CD14-positive monocyte (primary cell): Measurements from ENCODE around the gene RNF34. TPM values are rescaled to one million over a fixed set of nuclear protein-coding genes. Genes with fewer than 3 reads are reported as not detected.

Experiments used
- DNase-seq, 3 donors: peaks; one replicate each; pipeline ENCODE4 v3.0.0-alpha.2; 2011 to 2022
- H2AFZ ChIP-seq: 2 replicates; pipeline ENCODE4 v1.6.0; 2012; ENCODE audit warnings: mild to moderate bottlenecking, low read depth, low read length, inconsistent platforms; ENCODE audit not compliant: insufficient read depth, poor library complexity, severe bottlenecking
- H3K27ac ChIP-seq, 2 donors: 1 replicate in 1 of 2; 2 replicates in 1 of 2; pipeline ENCODE4 v1.5.1; 2012 to 2013; ENCODE audit warnings: low read length in 2 of 2, control low read depth in 1 of 2, inconsistent platforms in 1 of 2, low read depth in 1 of 2, mild to moderate bottlenecking in 1 of 2
- H3K27me3 ChIP-seq, 2 donors: one replicate each; pipeline versions ENCODE4 v1.6.0 to v1.6.1; 2011 to 2013; ENCODE audit warnings: low read length in 2 of 2; ENCODE audit not compliant: control insufficient read depth in 2 of 2, insufficient read depth in 2 of 2
- H3K36me3 ChIP-seq, 2 donors: replicated peaks in 1 of 2; 1 replicate in 1 of 2; 2 replicates in 1 of 2; pipeline versions ENCODE4 v1.5.1 to v1.6.1; 2012 to 2013; ENCODE audit warnings: low read length in 2 of 2, control low read depth in 1 of 2, inconsistent platforms in 1 of 2, mild to moderate bottlenecking in 1 of 2; ENCODE audit not compliant: insufficient read depth in 2 of 2, control insufficient read depth in 1 of 2
- H3K4me1 ChIP-seq, 2 donors: 1 replicate in 1 of 2; 2 replicates in 1 of 2; pipeline versions ENCODE4 v1.5.1 to v1.6.1; 2012 to 2013; ENCODE audit warnings: low read length in 2 of 2, control low read depth in 1 of 2, inconsistent platforms in 1 of 2, mild to moderate bottlenecking in 1 of 2, moderate library complexity in 1 of 2; ENCODE audit not compliant: insufficient read depth in 2 of 2, control insufficient read depth in 1 of 2
- H3K4me2 ChIP-seq: replicated peaks from 2 replicates; pipeline ENCODE3; 2012; ENCODE audit warnings: low read length, moderate library complexity, mild to moderate bottlenecking; ENCODE audit not compliant: poor library complexity, severe bottlenecking; ENCODE audit errors: extremely low read depth
- H3K4me3 ChIP-seq, 3 experiments: fragments of 200-600 bp in 1 of 3; sonication (generic) in 1 of 3; replicated peaks in 1 of 3; 1 replicate in 2 of 3; 2 replicates in 1 of 3; pipeline ENCODE4 v1.5.1; 2011 to 2013; ENCODE audit warnings: low read length in 3 of 3, mild to moderate bottlenecking in 3 of 3, control low read depth in 2 of 3, low read depth in 2 of 3, inconsistent platforms in 1 of 3, moderate library complexity in 1 of 3
- H3K79me2 ChIP-seq: 2 replicates; pipeline ENCODE4 v1.6.0; 2012; ENCODE audit warnings: mild to moderate bottlenecking, control low read depth, inconsistent platforms, low read length, moderate library complexity; ENCODE audit not compliant: insufficient read depth
- H3K9ac ChIP-seq: 2 replicates; pipeline ENCODE4 v1.6.0; 2017; ENCODE audit warnings: low read length, mild to moderate bottlenecking; ENCODE audit not compliant: insufficient read depth, poor library complexity, severe bottlenecking
- H3K9me3 ChIP-seq, 2 donors: replicated peaks in 1 of 2; 1 replicate in 1 of 2; 2 replicates in 1 of 2; pipeline versions ENCODE4 v1.5.1 to v1.6.1; 2012 to 2013; ENCODE audit warnings: low read length in 2 of 2, control low read depth in 1 of 2; ENCODE audit not compliant: control insufficient read depth in 1 of 2, insufficient read depth in 1 of 2
- H4K20me1 ChIP-seq: 2 replicates; pipeline ENCODE4 v1.6.0; 2012; ENCODE audit warnings: mild to moderate bottlenecking, low read length, control low read depth, moderate library complexity; ENCODE audit not compliant: insufficient read depth
- H3K27ac Mint-ChIP-seq, 7 donors: one replicate each; pipeline ENCODE4 v1.8.0; 2020; ENCODE audit warnings: mild to moderate bottlenecking in 7 of 7, mixed read lengths in 7 of 7, moderate library complexity in 6 of 7, inconsistent platforms in 2 of 7
- H3K27me3 Mint-ChIP-seq, 3 donors: one replicate each; pipeline ENCODE4 v1.8.0; 2021 to 2022; ENCODE audit warnings: low read depth in 3 of 3, mild to moderate bottlenecking in 3 of 3, mixed read lengths in 3 of 3, moderate library complexity in 3 of 3, inconsistent platforms in 1 of 3
- H3K36me3 Mint-ChIP-seq, 2 donors: one replicate each; pipeline ENCODE4 v1.8.0; 2020; ENCODE audit warnings: mixed read lengths in 2 of 2, inconsistent platforms in 1 of 2, mild to moderate bottlenecking in 1 of 2
- H3K4me1 Mint-ChIP-seq: one replicate; pipeline ENCODE4 v1.8.0; 2020; ENCODE audit warnings: mild to moderate bottlenecking, mixed read lengths
- H3K4me3 Mint-ChIP-seq, 2 donors: one replicate each; pipeline ENCODE4 v1.8.0; 2020; ENCODE audit warnings: mild to moderate bottlenecking in 2 of 2, mixed read lengths in 2 of 2, moderate library complexity in 1 of 2
- H3K9me3 Mint-ChIP-seq, 7 donors: one replicate each; pipeline ENCODE4 v1.8.0; 2020 to 2022; ENCODE audit warnings: mixed read lengths in 7 of 7, mild to moderate bottlenecking in 6 of 7, moderate library complexity in 6 of 7, inconsistent platforms in 2 of 7
- CTCF ChIP-seq: fragments of 200-600 bp; IDR thresholded peaks from one replicate; pipeline ENCODE4 v1.8.0; 2022; ENCODE audit warnings: antibody characterized with exemption, mild to moderate bottlenecking
- WGBS: methylation state at CpG from one replicate; pipeline ENCODE4 v1.1.5; 2013; ENCODE audit warnings: missing lambda C conversion rate; ENCODE audit not compliant: insufficient coverage; 5-methylcytosine and 5-hydroxymethylcytosine counted together
- intact Hi-C, 2 donors: fragments of 100-400 bp; cut with micrococcal nuclease; formaldehyde crosslinking; loops; one replicate each; pipeline versions ENCODE4 v1.15.0 to v1.15.1; 2023
- polyA plus RNA-seq, 3 donors: library from polyadenylated mRNA; depleted of rRNA in 1 of 3; unstranded in 2 of 3; stranded (reverse) in 1 of 3; fragments of 300-500 nt in 2 of 3; fragments of >200 nt in 1 of 3; fragmentation: Illumina TruSeq in 2 of 3; gene quantifications; 1 replicate in 2 of 3; 2 replicates in 1 of 3; pipeline ENCODE4 v1.2.3, GENCODE V29; 2012 to 2021

RNF34 gene
- polyA plus RNA-seq, 3 donors: 15.5 to 23.8 (median 19.2) TPM

GRCh38 chr12:121443193-121443870 is 43.4 kb downstream of the RNF34 start:
- no peak overlapping the region for H3K9ac ChIP-seq
- intact Hi-C loops: loop anchor here (5.0 kb wide), 1 partner anchor 111 kb away; no protein-coding TSS in a partner anchor
- H3K36me3 ChIP-seq: peaks cover 62 to 83% of the 10 kb centered on the region in 2 donors
- no peak overlapping the region for H2AFZ ChIP-seq
- no peak overlapping the region for H3K4me3 ChIP-seq
- TF ChIP-seq CTCF: peak; percentile 90
- Mint-ChIP-seq H3K4me1 (peaks cover 4% of the 10 kb centered on the region), H3K27me3 (no peaks in the 10 kb centered on the region), H3K36me3 (peaks cover 64 to 88% of the 10 kb centered on the region in 2 donors), H3K4me3 (no peak overlapping the region), H3K27ac (peak overlapping the region; percentile 35 to 87 (median 80)), H3K9me3 (no peaks in the 10 kb centered on the region)
- peaks cover 27% of the 10 kb centered on the region for H3K79me2 ChIP-seq
- no peaks in the 10 kb centered on the region for H3K27me3 ChIP-seq
- DNase-seq: peak; percentile 54 to 77 (median 74)
- H3K4me2 ChIP-seq: no peak overlapping the region
- H4K20me1 ChIP-seq: peaks cover 18% of the 10 kb centered on the region
- H3K9me3 ChIP-seq: no peaks in the 10 kb centered on the region
- 73% methylated on average over 18 of the region's 20 CpGs for WGBS
- H3K27ac ChIP-seq: peak overlapping the region in 1 of 2 donors; percentile 36
- no peaks in the 10 kb centered on the region for H3K4me1 ChIP-seq

- WGBS: 95% methylated on average over 45 of the region's 45 CpGs
- no peak overlapping the region for H3K4me3 ChIP-seq
- peaks cover 35% of the 10 kb centered on the region for H3K79me2 ChIP-seq
- intact Hi-C loops: loop anchor here (5.0 kb wide), 1 partner anchor 112 kb away; no protein-coding TSS in a partner anchor
- H4K20me1 ChIP-seq: peaks cover 18% of the 10 kb centered on the region
- H3K4me1 ChIP-seq: peaks cover 0 to under 1% of the 10 kb centered on the region in 2 donors
- H3K27ac ChIP-seq: peak overlapping the region in 1 of 2 donors; percentile 36
- no peak overlapping the region for H2AFZ ChIP-seq
- no peaks in the 10 kb centered on the region for H3K27me3 ChIP-seq
- no peak overlapping the region for H3K9ac ChIP-seq
- Mint-ChIP-seq H3K27me3 (no peaks in the 10 kb centered on the region), H3K4me1 (peaks cover 6% of the 10 kb centered on the region), H3K27ac (peak overlapping the region in 5 of 7 donors; percentile 42 to 85 (median 75)), H3K36me3 (peaks cover 62 to 88% of the 10 kb centered on the region in 2 donors), H3K4me3 (no peak overlapping the region), H3K9me3 (no peaks in the 10 kb centered on the region)
- H3K4me2 ChIP-seq: no peak overlapping the region
- H3K36me3 ChIP-seq: peaks cover 53 to 83% of the 10 kb centered on the region in 2 donors
- H3K9me3 ChIP-seq: no peaks in the 10 kb centered on the region
- TF ChIP-seq CTCF: no peak
- DNase-seq: no peak
Measured at GRCh38 chr12:121443911-121444841, 44.3 kb downstream of the RNF34 start.
